Activated B cell treated with CpG ODN at 0.5 μM for 24 hours (primary cell): ENCODE measurements around the gene PBX1. TPM values are rescaled to one million over a fixed set of nuclear protein-coding genes. Genes with fewer than 3 reads are reported as not detected.

Experiments used
- ATAC-seq: fragments of 200-7000 bp; cut with Tn5 transposase; one replicate; pipeline ENCODE4 v1.10.0; 2021; ENCODE audit warnings: low read depth, mild to moderate bottlenecking, moderate library complexity
- CTCF ChIA-PET: fragments of 350-600 bp; sonication (Branson Sonifier 250); formaldehyde crosslinking; loops from one replicate; lab custom pipeline; 2021; ENCODE audit warnings: antibody characterized with exemption; lab: Charles Lee
- POLR2A ChIA-PET: fragments of 350-600 bp; sonication (Branson Sonifier 250); formaldehyde crosslinking; loops from one replicate; lab custom pipeline; 2021; ENCODE audit warnings: antibody characterized with exemption; lab: Charles Lee
- DNase-seq: peaks from one replicate; pipeline ENCODE4 v3.0.0; 2022
- H3K27ac Mint-ChIP-seq: one replicate; pipeline ENCODE4 v1.8.0; 2020; ENCODE audit warnings: mixed read lengths
- H3K27me3 Mint-ChIP-seq: one replicate; pipeline ENCODE4 v1.8.0; 2021; ENCODE audit warnings: mixed read lengths
- H3K36me3 Mint-ChIP-seq: one replicate; pipeline ENCODE4 v1.8.0; 2021; ENCODE audit warnings: low read depth, mixed read lengths
- H3K4me1 Mint-ChIP-seq: one replicate; pipeline ENCODE4 v1.8.0; 2021; ENCODE audit warnings: mixed read lengths
- H3K4me3 Mint-ChIP-seq: one replicate; pipeline ENCODE4 v1.8.0; 2020; ENCODE audit warnings: mild to moderate bottlenecking, mixed read lengths
- H3K9me3 Mint-ChIP-seq: one replicate; pipeline ENCODE4 v1.8.0; 2020; ENCODE audit warnings: mixed read lengths
- CTCF ChIP-seq: fragments of 200-600 bp; IDR thresholded peaks from one replicate; pipeline ENCODE4 v1.8.0; 2022; ENCODE audit warnings: antibody characterized with exemption, mild to moderate bottlenecking
- intact Hi-C: fragments of 100-400 bp; cut with micrococcal nuclease; formaldehyde crosslinking; loops from one replicate; pipeline ENCODE4 v1.15.1; 2024
- total RNA-seq: library from RNA; stranded (reverse); gene quantifications from 2 replicates; pipeline ENCODE4 v1.2.3, GENCODE V29; 2022

PBX1 gene
- total RNA-seq, 1 donor from 2014 or later, result not detected

- ChIA-PET POLR2A (no interaction called here), CTCF (interaction anchor here (1.8 kb wide), 1 partner anchor 15 kb away, joined by 7 read pairs; no protein-coding TSS in a partner anchor)
- Mint-ChIP-seq H3K4me3 (no peak overlapping the region), H3K36me3 (no peaks in the 10 kb centered on the region), H3K27me3 (no peaks in the 10 kb centered on the region), H3K4me1 (no peaks in the 10 kb centered on the region), H3K27ac (no peak overlapping the region), H3K9me3 (no peaks in the 10 kb centered on the region)
- ATAC-seq (no peak), DNase-seq (no peak)
- TF ChIP-seq CTCF, result no peak
- intact Hi-C loops, result no loop called here
Observed at GRCh38 chr1:164802529-164803282, 243.7 kb downstream of the PBX1 start.

GRCh38 chr1:164803366-164803765 lies 244.4 kb downstream of the PBX1 start:
- Mint-ChIP-seq H3K36me3 (no peaks in the 10 kb centered on the region), H3K27me3 (no peaks in the 10 kb centered on the region), H3K9me3 (no peaks in the 10 kb centered on the region), H3K4me1 (no peaks in the 10 kb centered on the region), H3K4me3 (no peak overlapping the region), H3K27ac (no peak overlapping the region)
- CTCF ChIA-PET, result interaction anchor here (1.8 kb wide), 1 partner anchor 16 kb away, joined by 7 read pairs; no protein-coding TSS in a partner anchor
- POLR2A ChIA-PET, result no interaction called here
- intact Hi-C loops, result no loop called here
- DNase-seq (no peak), ATAC-seq (no peak)
- no peak for TF ChIP-seq CTCF

GRCh38 chr1:164804366-164804765 lies 245.4 kb downstream of the PBX1 start:
- Mint-ChIP-seq H3K27me3 (no peaks in the 10 kb centered on the region), H3K27ac (no peak overlapping the region), H3K4me1 (no peaks in the 10 kb centered on the region), H3K4me3 (no peak overlapping the region), H3K9me3 (no peaks in the 10 kb centered on the region), H3K36me3 (no peaks in the 10 kb centered on the region)
- POLR2A ChIA-PET, result no interaction called here
- no peak for TF ChIP-seq CTCF
- ATAC-seq (no peak), DNase-seq (no peak)
- intact Hi-C loops, result no loop called here
- CTCF ChIA-PET, result interaction anchor here (1.8 kb wide), 1 partner anchor 17 kb away, joined by 7 read pairs; no protein-coding TSS in a partner anchor

- no peak overlapping the region for H3K4me3 Mint-ChIP-seq
- H3K27me3 Mint-ChIP-seq, result no peaks in the 10 kb centered on the region
- DNase-seq, result no peak
- no peaks in the 10 kb centered on the region for H3K4me1 Mint-ChIP-seq
- no peak for ATAC-seq
- POLR2A ChIA-PET, result no interaction called here
- no peak for TF ChIP-seq CTCF
- H3K9me3 Mint-ChIP-seq, result no peaks in the 10 kb centered on the region
- H3K27ac Mint-ChIP-seq, result no peak overlapping the region
- CTCF ChIA-PET, result no interaction called here
- no peaks in the 10 kb centered on the region for H3K36me3 Mint-ChIP-seq
- intact Hi-C loops, result no loop called here
Observed at GRCh38 chr1:164805399-164805798, 246.4 kb downstream of the PBX1 start.

GRCh38 chr1:164806531-164806930 lies 247.5 kb downstream of the PBX1 start:
- ChIA-PET CTCF (no interaction called here), POLR2A (no interaction called here)
- H3K36me3 Mint-ChIP-seq, result no peaks in the 10 kb centered on the region
- intact Hi-C loops, result no loop called here
- H3K27ac Mint-ChIP-seq, result no peak overlapping the region
- no peak for ATAC-seq
- no peak for TF ChIP-seq CTCF
- DNase-seq, result no peak
- no peaks in the 10 kb centered on the region for H3K9me3 Mint-ChIP-seq
- no peaks in the 10 kb centered on the region for H3K27me3 Mint-ChIP-seq
- H3K4me1 Mint-ChIP-seq, result no peaks in the 10 kb centered on the region
- no peak overlapping the region for H3K4me3 Mint-ChIP-seq
